Panc1 (cell line): ENCODE measurements around the gene NEK6.

Experiments used
- CTCF ChIP-seq: fragments of 450-650 bp; IDR thresholded peaks from 2 replicates; pipeline ENCODE4 v1.5.1; 2017; ENCODE audit warnings: mild to moderate bottlenecking
- POLR2AphosphoS5 ChIP-seq: IDR thresholded peaks from 2 replicates; pipeline ENCODE4 v1.6.1; 2012; ENCODE audit warnings: mild to moderate bottlenecking, low read depth, low read length, moderate library complexity
- REST ChIP-seq, 2 experiments: IDR thresholded peaks; 2 replicates each; pipeline ENCODE4 v1.6.1; 2011 to 2012; ENCODE audit warnings: low read depth in 2 of 2, control low read depth in 1 of 2, low read length in 1 of 2, mild to moderate bottlenecking in 1 of 2, moderate library complexity in 1 of 2; ENCODE audit not compliant: insufficient read depth in 1 of 2
- SIN3A ChIP-seq: IDR thresholded peaks from 2 replicates; pipeline ENCODE4 v1.6.1; 2012; ENCODE audit warnings: low read depth, mild to moderate bottlenecking, low read length, moderate library complexity, borderline replicate concordance; ENCODE audit not compliant: insufficient read depth

- no peak for TF ChIP-seq POLR2AphosphoS5
- no peak for TF ChIP-seq CTCF
- no peak for TF ChIP-seq SIN3A
- TF ChIP-seq REST (IDR thresholded peaks at IDR 0.05; ENCODE audit: insufficient read depth in 1 of 2, low read depth in 2 of 2, low read length in 1 of 2) = no peak
Observed at GRCh38 chr9:124269556-124269955, 11.8 kb downstream of the NEK6 start.
